MM.1S (cell line): ENCODE measurements around the gene TOX3.

Source experiments
- EZH2 ChIP-seq: fragments of 300-600 bp; sonication (generic); optimal IDR thresholded peaks from 2 replicates; pipeline ENCODE3; 2017; ENCODE audit warnings: low read depth, mild to moderate bottlenecking, antibody characterized with exemption, low read length, mixed read lengths
- TF ChIP-seq, protein P1 (sequence below): fragments of 300-600 bp; sonication (generic); IDR thresholded peaks from 2 replicates; pipeline ENCODE4 v1.5.1; 2016; ENCODE audit warnings: antibody characterized with exemption, low read length, mixed read lengths

DNA sequence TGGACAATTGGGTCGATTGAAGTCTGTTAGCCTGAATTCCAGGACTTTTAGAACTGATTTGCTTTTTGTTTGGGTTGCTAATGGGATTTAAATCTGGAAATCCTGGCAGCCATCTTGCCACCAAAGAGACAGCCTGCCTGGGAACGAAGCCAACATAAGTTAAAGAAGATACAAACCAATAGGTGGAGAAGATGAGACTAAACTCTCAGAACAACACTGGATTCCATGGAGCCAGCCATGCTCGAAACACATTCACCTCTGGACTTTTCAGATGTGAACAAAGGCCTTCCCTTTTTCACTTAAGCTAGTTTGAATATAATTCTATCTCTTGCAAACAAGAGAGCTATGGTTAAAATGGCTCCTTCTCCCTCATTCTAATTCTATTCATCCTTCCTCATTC lies 135.9 kb downstream of the TOX3 start:
- TF ChIP-seq, protein P1, sequence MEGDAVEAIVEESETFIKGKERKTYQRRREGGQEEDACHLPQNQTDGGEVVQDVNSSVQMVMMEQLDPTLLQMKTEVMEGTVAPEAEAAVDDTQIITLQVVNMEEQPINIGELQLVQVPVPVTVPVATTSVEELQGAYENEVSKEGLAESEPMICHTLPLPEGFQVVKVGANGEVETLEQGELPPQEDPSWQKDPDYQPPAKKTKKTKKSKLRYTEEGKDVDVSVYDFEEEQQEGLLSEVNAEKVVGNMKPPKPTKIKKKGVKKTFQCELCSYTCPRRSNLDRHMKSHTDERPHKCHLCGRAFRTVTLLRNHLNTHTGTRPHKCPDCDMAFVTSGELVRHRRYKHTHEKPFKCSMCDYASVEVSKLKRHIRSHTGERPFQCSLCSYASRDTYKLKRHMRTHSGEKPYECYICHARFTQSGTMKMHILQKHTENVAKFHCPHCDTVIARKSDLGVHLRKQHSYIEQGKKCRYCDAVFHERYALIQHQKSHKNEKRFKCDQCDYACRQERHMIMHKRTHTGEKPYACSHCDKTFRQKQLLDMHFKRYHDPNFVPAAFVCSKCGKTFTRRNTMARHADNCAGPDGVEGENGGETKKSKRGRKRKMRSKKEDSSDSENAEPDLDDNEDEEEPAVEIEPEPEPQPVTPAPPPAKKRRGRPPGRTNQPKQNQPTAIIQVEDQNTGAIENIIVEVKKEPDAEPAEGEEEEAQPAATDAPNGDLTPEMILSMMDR = no peak
- no peak for TF ChIP-seq EZH2
